Osteoblast (primary cell): ENCODE measurements around the gene FLT1. TPM values are rescaled to one million over a fixed set of nuclear protein-coding genes. Genes with fewer than 3 reads are reported as not detected.

Source experiments
- DNase-seq: peaks from one replicate; pipeline ENCODE4 v3.0.0; 2011; ENCODE audit warnings: low spot score, mixed read lengths; ENCODE audit not compliant: insufficient read length; ENCODE audit errors: missing footprints
- H2AFZ ChIP-seq: 2 replicates; pipeline ENCODE4 v1.6.0; 2011; ENCODE audit warnings: mild to moderate bottlenecking, low read length
- H3K27ac ChIP-seq: 2 replicates; pipeline ENCODE4 v1.5.1; 2011; ENCODE audit warnings: mild to moderate bottlenecking, low read depth, low read length, moderate library complexity
- H3K27me3 ChIP-seq: 2 replicates; pipeline ENCODE4 v1.6.0; 2012; ENCODE audit warnings: mild to moderate bottlenecking, control low read depth, inconsistent platforms, low read length, moderate library complexity; ENCODE audit not compliant: insufficient read depth
- H3K36me3 ChIP-seq: 2 replicates; pipeline ENCODE4 v1.5.1; 2011; ENCODE audit warnings: mild to moderate bottlenecking, low read length, control low read depth, moderate library complexity; ENCODE audit not compliant: insufficient read depth
- H3K4me1 ChIP-seq: 2 replicates; pipeline ENCODE4 v1.5.1; 2011; ENCODE audit warnings: mild to moderate bottlenecking, low read length, control low read depth, moderate library complexity; ENCODE audit not compliant: insufficient read depth
- H3K4me2 ChIP-seq: 2 replicates; pipeline ENCODE4 v1.6.0; 2011; ENCODE audit warnings: mild to moderate bottlenecking, low read length; ENCODE audit not compliant: insufficient read depth
- H3K4me3 ChIP-seq: fragments of 200-600 bp; sonication (generic); 3 replicates; pipeline ENCODE4 v1.5.1; 2012; ENCODE audit warnings: mild to moderate bottlenecking, low read length, inconsistent platforms; ENCODE audit not compliant: insufficient read depth
- H3K79me2 ChIP-seq: 2 replicates; pipeline ENCODE4 v1.6.0; 2012; ENCODE audit warnings: mild to moderate bottlenecking, low read length, control low read depth, inconsistent platforms; ENCODE audit not compliant: insufficient read depth
- H3K9me3 ChIP-seq: 2 replicates; pipeline ENCODE4 v1.5.1; 2011; ENCODE audit warnings: low read depth, low read length, control low read depth
- H4K20me1 ChIP-seq: 2 replicates; pipeline ENCODE4 v1.6.0; 2012; ENCODE audit warnings: mild to moderate bottlenecking, low read length, control low read depth; ENCODE audit not compliant: insufficient read depth
- total RNA-seq: library from RNA; depleted of rRNA; stranded (reverse); fragments of >200 nt; gene quantifications from 2 replicates; pipeline ENCODE4 v1.2.3, GENCODE V29; 2012
- TF ChIP-seq, protein P1 (sequence below): IDR thresholded peaks from 2 replicates; pipeline ENCODE4 v1.5.1; 2011; ENCODE audit warnings: mild to moderate bottlenecking, low read depth, low read length, moderate library complexity; ENCODE audit errors: extremely low read depth

Gene FLT1
- total RNA-seq, 1 donor = not detected

DNA sequence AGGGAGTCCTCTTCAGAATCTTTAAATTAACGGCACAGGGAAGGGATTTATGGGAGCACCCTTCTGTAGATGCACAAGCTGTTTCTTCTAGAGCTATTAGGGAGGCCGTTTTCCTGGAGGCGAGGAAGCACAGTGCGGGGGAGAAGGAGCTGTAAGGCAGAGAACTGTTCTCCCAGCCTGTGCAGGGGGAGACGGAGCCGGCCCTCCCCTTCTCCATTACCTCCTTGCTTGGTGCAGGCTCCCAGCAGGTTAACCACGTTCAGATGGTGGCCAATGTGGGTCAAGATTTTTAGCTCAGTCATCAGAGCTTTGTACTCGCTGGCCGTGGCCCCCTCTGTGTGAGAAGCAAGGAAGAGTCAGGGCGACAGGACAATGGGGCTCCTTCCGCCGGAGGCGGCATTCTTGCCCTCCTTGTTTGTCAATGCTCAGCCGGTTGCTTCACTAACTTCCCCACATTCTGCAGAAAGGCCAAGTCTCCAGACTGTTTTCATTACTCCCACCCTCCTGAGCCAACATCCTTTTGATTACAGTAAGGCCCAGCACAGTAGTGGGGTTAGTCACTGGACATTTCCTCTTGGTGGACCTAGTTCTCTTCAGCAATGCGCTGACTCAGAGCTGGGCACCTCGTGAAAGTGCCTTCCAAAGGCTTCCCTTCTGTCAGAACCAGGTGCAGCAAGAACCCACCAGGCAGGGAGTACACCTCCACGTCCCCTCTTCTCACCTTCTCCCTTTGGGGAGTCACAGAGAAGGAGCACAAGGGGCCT is 165.4 kb downstream of the FLT1 start:
- Histone ChIP-seq H3K27ac (peak overlapping the region; percentile 49), H3K4me3 (no peak overlapping the region), H3K4me2 (peak overlapping the region; percentile 46), H3K9me3 (no peaks in the 10 kb centered on the region), H4K20me1 (no peaks in the 10 kb centered on the region), H3K4me1 (peaks cover 33% of the 10 kb centered on the region), H3K27me3 (no peaks in the 10 kb centered on the region), H3K36me3 (no peaks in the 10 kb centered on the region), H2AFZ (peak overlapping the region; percentile 58), H3K79me2 (no peaks in the 10 kb centered on the region)
- peak; percentile 96 for DNase-seq
- TF ChIP-seq, protein P1, sequence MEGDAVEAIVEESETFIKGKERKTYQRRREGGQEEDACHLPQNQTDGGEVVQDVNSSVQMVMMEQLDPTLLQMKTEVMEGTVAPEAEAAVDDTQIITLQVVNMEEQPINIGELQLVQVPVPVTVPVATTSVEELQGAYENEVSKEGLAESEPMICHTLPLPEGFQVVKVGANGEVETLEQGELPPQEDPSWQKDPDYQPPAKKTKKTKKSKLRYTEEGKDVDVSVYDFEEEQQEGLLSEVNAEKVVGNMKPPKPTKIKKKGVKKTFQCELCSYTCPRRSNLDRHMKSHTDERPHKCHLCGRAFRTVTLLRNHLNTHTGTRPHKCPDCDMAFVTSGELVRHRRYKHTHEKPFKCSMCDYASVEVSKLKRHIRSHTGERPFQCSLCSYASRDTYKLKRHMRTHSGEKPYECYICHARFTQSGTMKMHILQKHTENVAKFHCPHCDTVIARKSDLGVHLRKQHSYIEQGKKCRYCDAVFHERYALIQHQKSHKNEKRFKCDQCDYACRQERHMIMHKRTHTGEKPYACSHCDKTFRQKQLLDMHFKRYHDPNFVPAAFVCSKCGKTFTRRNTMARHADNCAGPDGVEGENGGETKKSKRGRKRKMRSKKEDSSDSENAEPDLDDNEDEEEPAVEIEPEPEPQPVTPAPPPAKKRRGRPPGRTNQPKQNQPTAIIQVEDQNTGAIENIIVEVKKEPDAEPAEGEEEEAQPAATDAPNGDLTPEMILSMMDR = no peak

DNA sequence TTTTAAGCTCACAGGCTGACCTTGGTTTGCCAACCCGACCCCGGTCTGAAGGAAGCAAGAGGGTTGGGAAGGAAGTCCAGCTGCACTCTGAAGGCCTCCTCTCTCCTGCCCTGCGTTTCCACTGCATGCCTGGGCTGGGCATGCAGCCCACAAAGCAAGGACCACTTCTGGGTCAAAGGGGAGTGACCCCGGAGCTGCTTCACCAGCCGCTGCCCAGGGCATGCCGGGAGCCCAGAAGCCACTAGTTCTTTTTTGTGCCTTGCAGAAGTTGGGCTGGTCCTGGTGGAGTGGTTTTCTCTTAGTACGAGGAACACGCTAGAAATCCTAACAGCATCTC is 166.7 kb downstream of the FLT1 start:
- Histone ChIP-seq H3K4me3 (no peak overlapping the region), H3K36me3 (no peaks in the 10 kb centered on the region), H3K27me3 (no peaks in the 10 kb centered on the region), H2AFZ (no peak overlapping the region), H3K27ac (peak overlapping the region; percentile 19), H3K79me2 (no peaks in the 10 kb centered on the region), H4K20me1 (no peaks in the 10 kb centered on the region), H3K4me1 (peaks cover 43% of the 10 kb centered on the region), H3K9me3 (no peaks in the 10 kb centered on the region), H3K4me2 (no peak overlapping the region)
- DNase-seq = no peak
- TF ChIP-seq, protein P1 = no peak

DNA sequence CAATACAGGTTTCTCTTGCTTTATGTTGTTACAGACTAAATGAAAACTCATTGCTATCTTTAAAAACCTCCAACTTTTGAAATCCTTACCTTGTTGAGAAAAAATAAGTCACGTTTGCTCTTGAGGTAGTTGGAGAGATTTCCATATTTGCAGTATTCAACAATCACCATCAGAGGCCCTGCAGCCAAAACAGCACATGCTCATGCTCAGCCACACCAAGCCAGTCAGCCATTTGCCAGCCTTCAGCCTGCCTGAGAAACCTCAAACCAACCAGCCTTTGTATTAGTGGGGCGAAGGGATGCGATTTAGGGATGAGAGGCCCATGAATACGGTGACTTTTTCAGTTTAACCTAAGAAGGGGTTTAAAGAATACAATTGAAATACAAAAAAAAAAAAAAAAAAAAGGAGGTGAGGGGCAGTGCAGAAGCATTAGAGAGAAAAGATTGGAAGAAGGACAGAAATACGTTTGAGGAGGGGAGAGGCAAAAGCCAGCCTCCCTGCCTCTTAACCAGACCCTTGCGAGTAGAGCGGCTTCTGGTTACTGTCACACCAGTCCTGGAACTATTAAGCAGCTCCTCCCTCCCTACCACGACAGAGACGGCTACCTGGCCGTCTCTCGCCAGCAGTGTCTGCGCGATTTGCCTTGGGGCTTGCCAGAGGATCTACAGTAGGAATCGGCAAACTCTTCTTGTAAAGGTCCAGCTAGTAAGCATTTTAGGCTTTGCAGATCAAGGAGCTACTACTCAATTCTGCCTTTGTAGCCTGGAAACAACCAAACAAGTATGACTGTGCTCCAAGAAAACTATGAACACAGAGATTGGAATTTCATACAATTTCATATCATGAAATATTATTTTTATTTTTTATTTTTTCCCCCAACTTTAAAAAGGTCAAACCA is 167.3 kb downstream of the FLT1 start:
- no peak overlapping the region for H3K4me3 ChIP-seq
- no peak for DNase-seq
- H2AFZ ChIP-seq = peak overlapping the region; percentile 29
- peak overlapping the region; percentile 27 for H3K27ac ChIP-seq
- no peak overlapping the region for H3K4me2 ChIP-seq
- H3K27me3 ChIP-seq = no peaks in the 10 kb centered on the region
- no peaks in the 10 kb centered on the region for H3K36me3 ChIP-seq
- H3K4me1 ChIP-seq = peaks cover 43% of the 10 kb centered on the region
- no peaks in the 10 kb centered on the region for H3K79me2 ChIP-seq
- TF ChIP-seq, protein P1 = no peak
- no peaks in the 10 kb centered on the region for H3K9me3 ChIP-seq
- H4K20me1 ChIP-seq = no peaks in the 10 kb centered on the region

DNA sequence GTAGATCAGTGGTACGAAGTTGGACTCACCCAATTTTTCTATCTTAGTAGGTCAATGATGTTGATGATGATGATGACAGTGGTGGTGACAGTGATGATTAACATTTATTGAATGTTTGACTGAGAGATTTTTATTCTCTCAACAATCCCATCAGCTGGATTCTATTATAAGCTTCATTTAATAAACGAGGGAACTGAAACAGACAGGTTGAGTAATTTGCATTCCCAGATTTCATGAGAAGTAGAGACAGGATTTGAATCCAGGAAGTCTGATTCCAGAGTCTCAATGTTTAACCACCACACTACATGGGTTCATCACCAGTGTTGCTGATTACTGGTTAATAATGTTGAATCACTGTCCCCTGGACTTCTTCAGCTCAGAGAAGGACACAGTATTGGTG is 168.9 kb downstream of the FLT1 start:
- Histone ChIP-seq H3K79me2 (no peaks in the 10 kb centered on the region), H2AFZ (no peak overlapping the region), H3K9me3 (no peaks in the 10 kb centered on the region), H3K4me1 (peaks cover 50% of the 10 kb centered on the region), H3K4me2 (no peak overlapping the region), H3K27me3 (no peaks in the 10 kb centered on the region), H3K36me3 (no peaks in the 10 kb centered on the region), H3K27ac (no peak overlapping the region), H3K4me3 (no peak overlapping the region), H4K20me1 (no peaks in the 10 kb centered on the region)
- no peak for DNase-seq
- TF ChIP-seq, protein P1 = no peak
